GM10847 (cell line): ENCODE data around the gene NMRK1.

Experiments used
- POLR2A ChIP-seq: IDR thresholded peaks from 2 replicates; pipeline ENCODE4 v1.6.1; 2011; ENCODE audit not compliant: insufficient read length; ENCODE audit errors: extremely low read depth

NMRK1 gene

GRCh38 chr9:75083188-75083970 lies 4.6 kb downstream of the NMRK1 start:
- no peak for TF ChIP-seq POLR2A

DNA sequence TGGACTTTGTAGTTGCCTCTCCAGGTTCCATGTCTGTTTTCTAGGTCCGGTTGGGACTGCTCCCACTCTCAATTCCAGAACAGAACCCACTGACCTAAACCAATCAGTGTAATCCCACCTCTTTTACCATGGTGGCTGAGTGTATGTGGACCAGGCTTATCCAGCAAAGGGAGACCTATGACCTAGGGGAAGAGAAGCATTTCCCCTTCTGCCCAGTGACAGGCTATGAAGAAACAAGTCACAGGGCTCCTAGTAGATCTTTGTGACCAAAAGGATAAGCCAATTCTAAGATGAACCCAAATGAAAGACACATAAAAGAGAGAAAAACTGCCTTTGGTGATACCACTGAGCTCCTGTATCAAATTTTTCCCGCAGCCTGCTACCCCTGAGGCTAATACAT lies 6.3 kb downstream of the NMRK1 start:
- TF ChIP-seq POLR2A = no peak

DNA sequence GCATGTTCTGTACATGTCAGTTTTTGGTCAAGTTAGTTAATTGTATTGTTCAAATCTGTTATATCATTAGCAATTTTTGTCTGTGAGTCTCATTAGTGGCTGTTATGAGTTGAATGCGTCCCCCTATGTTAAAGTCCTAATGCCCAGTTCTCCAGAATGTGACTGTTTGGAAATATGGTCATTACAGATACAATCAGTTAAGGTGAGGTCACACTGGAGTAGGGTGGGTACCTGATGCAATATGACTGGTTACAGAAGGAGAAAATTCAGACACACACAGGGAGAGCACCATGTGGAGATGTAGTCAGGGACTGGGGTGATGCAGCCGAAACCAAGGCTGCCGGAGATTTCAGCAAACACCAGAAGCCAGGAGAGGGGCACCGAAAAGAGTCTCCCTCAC lies 15.1 kb downstream of the NMRK1 start:
- no peak for TF ChIP-seq POLR2A

DNA sequence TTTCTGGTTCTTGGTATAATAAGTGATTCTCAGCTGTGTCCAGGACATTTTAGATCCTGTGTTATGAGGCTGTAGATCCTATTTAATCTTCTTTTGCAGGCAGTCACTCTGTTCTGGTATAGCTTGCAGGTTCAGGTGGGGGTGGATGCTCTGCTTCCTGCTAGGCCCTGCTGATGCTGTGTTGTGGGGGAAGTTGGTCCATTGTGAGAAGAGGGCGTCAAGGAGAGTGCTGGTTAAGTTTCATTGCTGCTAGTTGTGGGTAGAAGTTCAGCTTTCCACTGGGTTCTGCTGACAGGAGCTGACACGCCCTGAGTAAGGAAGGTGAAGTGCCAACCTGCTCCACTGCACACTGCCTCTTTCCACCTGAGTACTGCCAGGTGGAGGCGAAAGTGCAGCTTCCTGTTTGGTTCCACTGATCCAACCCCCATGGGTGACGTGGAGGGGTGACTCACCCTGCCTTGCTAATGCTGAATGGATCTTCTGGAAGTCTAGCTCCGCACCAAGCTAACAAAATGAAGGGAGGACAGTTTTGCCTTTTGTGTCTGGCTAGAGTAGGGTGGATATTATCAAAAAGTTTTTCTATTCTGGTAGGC lies 16.3 kb downstream of the NMRK1 start:
- no peak for TF ChIP-seq POLR2A

- no peak for TF ChIP-seq POLR2A
Measured at GRCh38 chr9:75069171-75069570, 18.8 kb downstream of the NMRK1 start.

GRCh38 chr9:75067894-75068293 lies 20.1 kb downstream of the NMRK1 start:
- no peak for TF ChIP-seq POLR2A

- no peak for TF ChIP-seq POLR2A
Measured at GRCh38 chr9:75065510-75065909, 22.4 kb downstream of the NMRK1 start.

GRCh38 chr9:75064307-75065025 lies 23.5 kb downstream of the NMRK1 start:
- no peak for TF ChIP-seq POLR2A

DNA sequence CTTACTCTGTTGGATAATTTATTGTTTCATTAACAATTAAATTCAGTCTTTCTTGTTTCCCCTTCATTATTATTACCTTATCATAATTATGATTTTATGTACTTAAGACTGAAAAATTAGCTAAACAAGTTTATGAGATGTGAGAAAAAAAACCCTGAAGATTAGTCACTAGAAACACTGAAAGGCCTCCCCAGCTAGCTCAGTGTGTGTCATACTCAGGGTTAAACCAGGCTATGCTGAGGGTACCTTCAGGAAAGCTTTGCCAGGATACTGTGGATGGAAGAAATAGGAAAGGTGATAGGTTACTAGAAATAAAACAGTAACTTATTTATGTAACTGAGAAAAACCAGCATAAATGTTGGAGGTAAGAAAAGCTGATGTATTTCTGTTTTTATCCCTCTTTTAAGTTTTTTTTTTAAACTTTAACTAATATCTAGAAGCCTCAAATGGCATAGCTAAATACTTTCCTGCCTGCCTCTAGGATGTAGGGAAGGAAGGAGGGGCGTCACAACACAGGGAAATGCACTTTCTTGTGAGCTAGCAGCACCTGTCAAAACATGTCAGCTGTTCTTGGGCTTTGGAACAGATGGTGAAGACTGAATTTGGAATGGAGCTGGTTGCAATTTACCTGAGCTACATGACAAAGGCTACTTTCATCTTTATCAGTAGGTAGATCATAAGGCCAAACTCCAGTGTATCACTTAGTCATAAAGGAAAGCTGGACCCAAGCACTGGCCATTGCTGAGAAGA lies 24.2 kb downstream of the NMRK1 start:
- no peak for TF ChIP-seq POLR2A

- TF ChIP-seq POLR2A = no peak
Measured at GRCh38 chr9:75061169-75061568, 26.8 kb downstream of the NMRK1 start.

- TF ChIP-seq POLR2A = no peak
Measured at GRCh38 chr9:75054368-75055001, 33.5 kb downstream of the NMRK1 start.

GRCh38 chr9:75053869-75054268 lies 34.1 kb downstream of the NMRK1 start:
- no peak for TF ChIP-seq POLR2A

- no peak for TF ChIP-seq POLR2A
Measured at GRCh38 chr9:75051285-75051684, 36.7 kb downstream of the NMRK1 start.

- TF ChIP-seq POLR2A = no peak
Measured at GRCh38 chr9:75047506-75047905, 40.4 kb downstream of the NMRK1 start.

DNA sequence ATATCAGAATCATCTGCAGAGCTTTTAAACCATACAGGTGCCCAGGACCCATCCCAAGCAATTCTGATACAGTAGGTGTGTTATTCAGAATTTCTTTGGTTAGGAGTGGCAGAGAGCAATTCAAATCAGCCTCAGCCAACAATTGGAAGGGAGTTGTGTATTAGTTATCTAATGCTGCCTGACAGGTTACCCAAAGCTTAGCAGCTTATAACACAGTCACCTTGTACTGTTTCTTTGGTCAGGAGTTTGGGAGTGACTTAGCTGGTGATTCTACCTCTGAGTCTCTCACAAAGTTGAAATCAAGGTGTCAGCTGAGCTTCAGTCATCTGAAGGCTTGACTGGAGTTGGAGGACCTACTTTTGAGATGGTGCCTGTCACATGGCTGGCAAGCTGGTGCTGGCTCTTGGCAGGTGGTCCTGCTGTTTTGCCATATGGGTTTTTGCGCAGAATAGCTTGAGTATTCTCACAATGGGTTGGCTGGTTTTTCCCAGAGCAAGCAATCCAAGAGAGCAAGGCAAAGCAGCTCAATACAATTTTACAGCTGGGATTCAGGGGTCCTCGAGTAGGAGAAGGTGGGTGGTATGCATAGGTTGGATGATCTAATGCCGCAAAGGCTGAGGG lies 41.1 kb downstream of the NMRK1 start:
- TF ChIP-seq POLR2A = no peak
